HL-60 (cell line): ENCODE results near the gene ACTN4.

Source experiments
- GABPA ChIP-seq: IDR thresholded peaks from 2 replicates; pipeline ENCODE4 v1.6.1; 2012; ENCODE audit warnings: low read depth
- SPI1 ChIP-seq: IDR thresholded peaks from 2 replicates; pipeline ENCODE4 v1.6.1; 2012; ENCODE audit warnings: low read depth, mild to moderate bottlenecking, borderline replicate concordance
- TF ChIP-seq, protein P1 (sequence below): IDR thresholded peaks from one replicate; pipeline ENCODE4 v1.5.1; 2011; ENCODE audit warnings: low read length, control low read depth, inconsistent platforms; ENCODE audit not compliant: insufficient read depth
- TF ChIP-seq, protein P2 (sequence below): IDR thresholded peaks from 2 replicates; pipeline ENCODE4 v1.6.1; 2012; ENCODE audit warnings: low read depth; ENCODE audit not compliant: insufficient replicate concordance

GRCh38 chr19:38667661-38668171 lies 20.3 kb downstream of the ACTN4 start:
- TF ChIP-seq, protein P1, sequence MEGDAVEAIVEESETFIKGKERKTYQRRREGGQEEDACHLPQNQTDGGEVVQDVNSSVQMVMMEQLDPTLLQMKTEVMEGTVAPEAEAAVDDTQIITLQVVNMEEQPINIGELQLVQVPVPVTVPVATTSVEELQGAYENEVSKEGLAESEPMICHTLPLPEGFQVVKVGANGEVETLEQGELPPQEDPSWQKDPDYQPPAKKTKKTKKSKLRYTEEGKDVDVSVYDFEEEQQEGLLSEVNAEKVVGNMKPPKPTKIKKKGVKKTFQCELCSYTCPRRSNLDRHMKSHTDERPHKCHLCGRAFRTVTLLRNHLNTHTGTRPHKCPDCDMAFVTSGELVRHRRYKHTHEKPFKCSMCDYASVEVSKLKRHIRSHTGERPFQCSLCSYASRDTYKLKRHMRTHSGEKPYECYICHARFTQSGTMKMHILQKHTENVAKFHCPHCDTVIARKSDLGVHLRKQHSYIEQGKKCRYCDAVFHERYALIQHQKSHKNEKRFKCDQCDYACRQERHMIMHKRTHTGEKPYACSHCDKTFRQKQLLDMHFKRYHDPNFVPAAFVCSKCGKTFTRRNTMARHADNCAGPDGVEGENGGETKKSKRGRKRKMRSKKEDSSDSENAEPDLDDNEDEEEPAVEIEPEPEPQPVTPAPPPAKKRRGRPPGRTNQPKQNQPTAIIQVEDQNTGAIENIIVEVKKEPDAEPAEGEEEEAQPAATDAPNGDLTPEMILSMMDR: no peak
- TF ChIP-seq, protein P2, sequence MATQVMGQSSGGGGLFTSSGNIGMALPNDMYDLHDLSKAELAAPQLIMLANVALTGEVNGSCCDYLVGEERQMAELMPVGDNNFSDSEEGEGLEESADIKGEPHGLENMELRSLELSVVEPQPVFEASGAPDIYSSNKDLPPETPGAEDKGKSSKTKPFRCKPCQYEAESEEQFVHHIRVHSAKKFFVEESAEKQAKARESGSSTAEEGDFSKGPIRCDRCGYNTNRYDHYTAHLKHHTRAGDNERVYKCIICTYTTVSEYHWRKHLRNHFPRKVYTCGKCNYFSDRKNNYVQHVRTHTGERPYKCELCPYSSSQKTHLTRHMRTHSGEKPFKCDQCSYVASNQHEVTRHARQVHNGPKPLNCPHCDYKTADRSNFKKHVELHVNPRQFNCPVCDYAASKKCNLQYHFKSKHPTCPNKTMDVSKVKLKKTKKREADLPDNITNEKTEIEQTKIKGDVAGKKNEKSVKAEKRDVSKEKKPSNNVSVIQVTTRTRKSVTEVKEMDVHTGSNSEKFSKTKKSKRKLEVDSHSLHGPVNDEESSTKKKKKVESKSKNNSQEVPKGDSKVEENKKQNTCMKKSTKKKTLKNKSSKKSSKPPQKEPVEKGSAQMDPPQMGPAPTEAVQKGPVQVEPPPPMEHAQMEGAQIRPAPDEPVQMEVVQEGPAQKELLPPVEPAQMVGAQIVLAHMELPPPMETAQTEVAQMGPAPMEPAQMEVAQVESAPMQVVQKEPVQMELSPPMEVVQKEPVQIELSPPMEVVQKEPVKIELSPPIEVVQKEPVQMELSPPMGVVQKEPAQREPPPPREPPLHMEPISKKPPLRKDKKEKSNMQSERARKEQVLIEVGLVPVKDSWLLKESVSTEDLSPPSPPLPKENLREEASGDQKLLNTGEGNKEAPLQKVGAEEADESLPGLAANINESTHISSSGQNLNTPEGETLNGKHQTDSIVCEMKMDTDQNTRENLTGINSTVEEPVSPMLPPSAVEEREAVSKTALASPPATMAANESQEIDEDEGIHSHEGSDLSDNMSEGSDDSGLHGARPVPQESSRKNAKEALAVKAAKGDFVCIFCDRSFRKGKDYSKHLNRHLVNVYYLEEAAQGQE: no peak
- TF ChIP-seq GABPA: no peak
- no peak for TF ChIP-seq SPI1
